H1 (cell line): ENCODE results near the gene APOO. TPM values are rescaled to one million over a fixed set of nuclear protein-coding genes. Genes with fewer than 3 reads are reported as not detected.

Experiments
- KDM4A ChIP-seq: IDR thresholded peaks from one replicate; pipeline ENCODE4 v1.7.1; 2012; ENCODE audit warnings: low read depth, mild to moderate bottlenecking, moderate library complexity, low read length, inconsistent platforms; ENCODE audit not compliant: severe bottlenecking
- RNF2 ChIP-seq: fragments of 200-900, 300-1000 bp; sonication (generic); IDR thresholded peaks from 2 replicates; pipeline ENCODE4 v1.7.1; 2016; ENCODE audit warnings: borderline replicate concordance, low read depth, mild to moderate bottlenecking, antibody characterized with exemption, low read length; ENCODE audit not compliant: poor library complexity, severe bottlenecking; ENCODE audit errors: missing control alignments
- polyA plus RNA-seq, 7 experiments: library from polyadenylated mRNA; depleted of rRNA in 3 of 7; stranded (reverse) in 5 of 7; unstranded in 2 of 7; fragments of >200 nt in 5 of 7; fragments of 200-250 nt in 2 of 7; gene quantifications; 1 replicate in 5 of 7; 2 replicates in 1 of 7; 4 replicates in 1 of 7; pipeline versions ENCODE4 v1.2.1 to v1.2.3, GENCODE V29; 2011 to 2013; ENCODE audit warnings: missing spikeins in 2 of 7, mixed read lengths in 2 of 7
- total RNA-seq: library from RNA; stranded (reverse); fragmentation: NEBNext Ultra II Directional; extraction: Animal tissue kit (Norgen Biotek cat#: 25700); gene quantifications from 2 replicates; pipeline ENCODE4 v1.2.1, GENCODE V29; 2021

Gene APOO
- total and polyA plus RNA-seq, 2 of the 8 experiments (the other 6 are each of a cell fraction or from before 2014, with no cell fraction given) = 25.7 to 45.0 TPM

- TF ChIP-seq KDM4A (no peak), RNF2 (no peak)
- TF ChIP-seq, all 59 proteins: peak for 0
Measured at GRCh38 chrX:23926015-23926414, 18.3 kb upstream of the APOO start (continued).
